OCI-LY3 (cell line): ENCODE data around the gene GRK1.

Experiments
- H2AFZ ChIP-seq: fragments of 200-600, 300-600 bp; shearing (Covaris generic); 2 replicates; pipeline ENCODE4 v1.6.0; 2014; ENCODE audit warnings: antibody characterized with exemption, low read depth, low read length
- H3K27ac ChIP-seq: fragments of 200-600, 300-600 bp; sonication (generic); 2 replicates; pipeline ENCODE4 v1.5.1; 2014; ENCODE audit warnings: mild to moderate bottlenecking, low read length, moderate library complexity, mixed read lengths
- H3K27me3 ChIP-seq: fragments of 200-600, 300-600 bp; sonication (generic); 2 replicates; pipeline ENCODE4 v1.6.1; 2014; ENCODE audit warnings: low read depth, low read length, mixed read lengths
- H3K36me3 ChIP-seq: fragments of 200-600, 300-600 bp; sonication (generic); replicated peaks from 2 replicates; pipeline ENCODE3; 2014; ENCODE audit warnings: low read depth, low read length, mixed read lengths
- H3K4me1 ChIP-seq: fragments of 300-600, 200-600 bp; sonication (generic); 2 replicates; pipeline ENCODE4 v1.6.1; 2014; ENCODE audit warnings: low read length, mixed read lengths
- H3K4me2 ChIP-seq: fragments of 200-600, 300-600 bp; sonication (generic); 2 replicates; pipeline ENCODE4 v1.6.1; 2014; ENCODE audit warnings: low read length, mixed read lengths
- H3K4me3 ChIP-seq: fragments of 300-600, 200-600 bp; sonication (generic); 2 replicates; pipeline ENCODE4 v1.5.1; 2014; ENCODE audit warnings: antibody characterized with exemption, mild to moderate bottlenecking, low read length, moderate library complexity
- H3K79me2 ChIP-seq: fragments of 300-600, 200-600 bp; shearing (Covaris generic); 2 replicates; pipeline ENCODE4 v1.6.1; 2014; ENCODE audit warnings: mild to moderate bottlenecking, low read length, mixed read lengths
- H3K9ac ChIP-seq: fragments of 300-600, 200-600 bp; shearing (Covaris generic); 2 replicates; pipeline ENCODE4 v1.6.0; 2014; ENCODE audit warnings: mild to moderate bottlenecking, low read length, moderate library complexity
- H3K9me3 ChIP-seq: fragments of 200-600, 300-600 bp; shearing (Covaris generic); 2 replicates; pipeline ENCODE4 v1.6.1; 2014; ENCODE audit warnings: low read length, mixed read lengths; ENCODE audit not compliant: insufficient read depth
- H4K20me1 ChIP-seq: fragments of 200-600, 300-600 bp; sonication (generic); 2 replicates; pipeline ENCODE4 v1.6.1; 2016; ENCODE audit warnings: low read length, mixed read lengths; ENCODE audit not compliant: insufficient read depth
- CTCF ChIP-seq: fragments of 200-600, 300-600 bp; sonication (generic); IDR thresholded peaks from 2 replicates; pipeline ENCODE4 v1.5.1; 2014; ENCODE audit warnings: antibody characterized with exemption, low read length, low read depth
- EZH2phosphoT487 ChIP-seq: fragments of 200-600 bp; shearing (Covaris generic); IDR thresholded peaks from 2 replicates; pipeline ENCODE4 v1.6.1; 2018; ENCODE audit warnings: antibody characterized with exemption, mixed run types, low read depth

GRK1 gene

DNA sequence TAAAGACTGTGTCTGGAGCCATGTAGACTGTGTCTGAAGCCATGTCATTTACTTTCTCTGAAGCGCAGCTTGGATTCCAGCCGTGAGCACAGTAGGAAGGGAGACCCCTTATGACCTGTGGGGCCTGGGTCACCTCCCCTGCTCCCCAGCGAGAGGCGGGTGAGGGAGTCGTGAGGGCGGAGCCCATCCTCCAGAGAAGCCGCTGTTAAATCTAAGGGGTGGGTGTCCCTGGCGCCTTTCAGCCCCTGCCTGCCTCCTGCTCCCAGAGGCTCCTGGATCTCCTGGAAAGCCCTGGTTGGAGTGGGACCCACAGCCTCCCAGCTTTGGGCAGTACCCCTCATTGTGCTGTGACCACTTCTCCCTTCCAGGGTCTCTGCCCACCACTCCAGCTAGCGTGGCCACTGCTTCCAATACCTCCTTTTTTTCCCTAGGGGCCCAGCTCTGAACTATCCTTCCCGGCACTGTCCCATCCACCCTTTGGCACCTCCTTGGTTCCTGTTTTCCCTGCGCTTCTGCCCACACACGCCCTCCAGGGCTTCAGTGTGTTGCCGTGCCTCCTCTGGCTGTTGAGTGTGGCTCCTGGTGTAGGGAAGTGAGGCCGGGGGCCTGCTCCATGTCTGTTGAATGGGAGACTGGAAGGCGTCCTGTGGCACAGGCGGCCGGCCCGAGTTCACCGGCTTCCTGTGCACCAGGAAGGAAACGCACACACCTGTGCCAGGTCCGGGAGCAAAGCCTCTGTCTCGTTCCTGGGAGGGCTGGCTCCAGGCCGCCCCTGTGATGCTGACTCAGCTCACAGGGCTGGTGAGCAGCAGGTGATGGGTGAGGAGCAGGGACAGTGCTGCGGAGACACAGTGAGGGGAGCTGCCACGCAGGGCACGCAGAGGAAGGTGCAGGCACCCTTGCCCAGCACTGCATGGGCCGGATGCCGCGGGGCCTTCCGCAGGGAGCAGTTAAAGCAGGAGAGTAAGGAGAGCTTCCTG, 38.4 kb upstream of the GRK1 start:
- Histone ChIP-seq H3K9ac (no peak overlapping the region), H3K27me3 (no peaks in the 10 kb centered on the region), H3K27ac (no peak overlapping the region), H3K36me3 (peaks cover 64% of the 10 kb centered on the region), H3K4me3 (no peak overlapping the region), H2AFZ (no peak overlapping the region), H3K4me2 (no peak overlapping the region), H3K9me3 (no peaks in the 10 kb centered on the region), H4K20me1 (peaks cover 67% of the 10 kb centered on the region), H3K79me2 (peaks cover 89% of the 10 kb centered on the region), H3K4me1 (no peaks in the 10 kb centered on the region)
- TF ChIP-seq EZH2phosphoT487 (no peak), CTCF (no peak)

GRCh38 chr13:113629866-113630265, 37.2 kb upstream of the GRK1 start:
- Histone ChIP-seq H3K4me2 (no peak overlapping the region), H3K9ac (no peak overlapping the region), H2AFZ (no peak overlapping the region), H3K9me3 (no peaks in the 10 kb centered on the region), H3K27ac (no peak overlapping the region), H3K27me3 (no peaks in the 10 kb centered on the region), H4K20me1 (peaks cover 60% of the 10 kb centered on the region), H3K36me3 (peaks cover 68% of the 10 kb centered on the region), H3K4me1 (no peaks in the 10 kb centered on the region), H3K79me2 (peaks cover 77% of the 10 kb centered on the region), H3K4me3 (no peak overlapping the region)
- TF ChIP-seq EZH2phosphoT487: no peak
- TF ChIP-seq CTCF: no peak

- Histone ChIP-seq H3K27me3 (no peaks in the 10 kb centered on the region), H3K36me3 (peaks cover 73% of the 10 kb centered on the region), H3K4me1 (no peaks in the 10 kb centered on the region), H3K9me3 (no peaks in the 10 kb centered on the region), H3K4me3 (no peak overlapping the region), H4K20me1 (peaks cover 61% of the 10 kb centered on the region), H3K79me2 (peaks cover 73% of the 10 kb centered on the region), H3K4me2 (no peak overlapping the region), H3K27ac (no peak overlapping the region), H2AFZ (no peak overlapping the region), H3K9ac (no peak overlapping the region)
- TF ChIP-seq CTCF (no peak), EZH2phosphoT487 (no peak)
Observed at GRCh38 chr13:113630296-113630695, 36.7 kb upstream of the GRK1 start.

DNA sequence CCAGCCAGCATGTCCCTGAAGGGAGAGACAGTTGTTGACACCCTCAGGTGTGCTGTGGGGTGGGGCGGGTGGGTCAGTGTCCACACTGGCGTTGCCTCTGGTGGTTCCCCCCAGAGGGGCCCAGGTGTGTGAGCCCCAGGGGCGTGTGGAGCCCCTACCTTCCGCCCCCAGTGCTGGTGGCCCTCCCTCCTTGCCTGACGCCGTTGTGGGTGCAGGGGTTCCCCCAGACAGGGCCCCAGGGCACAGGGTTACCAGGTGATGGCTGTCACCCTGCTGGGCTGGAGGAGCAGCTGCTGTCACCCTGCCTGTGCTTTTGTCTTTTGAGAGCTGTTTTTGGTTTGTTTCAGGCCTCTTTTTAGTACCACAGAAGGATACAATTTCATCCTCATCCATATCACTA, 36.2 kb upstream of the GRK1 start:
- peaks cover 78% of the 10 kb centered on the region for H3K36me3 ChIP-seq
- no peak overlapping the region for H3K9ac ChIP-seq
- no peak overlapping the region for H2AFZ ChIP-seq
- H3K27ac ChIP-seq: no peak overlapping the region
- H3K9me3 ChIP-seq: no peaks in the 10 kb centered on the region
- peaks cover 61% of the 10 kb centered on the region for H4K20me1 ChIP-seq
- no peak overlapping the region for H3K4me2 ChIP-seq
- H3K27me3 ChIP-seq: no peaks in the 10 kb centered on the region
- H3K4me1 ChIP-seq: no peaks in the 10 kb centered on the region
- no peak overlapping the region for H3K4me3 ChIP-seq
- TF ChIP-seq CTCF: no peak
- no peak for TF ChIP-seq EZH2phosphoT487
- H3K79me2 ChIP-seq: peaks cover 68% of the 10 kb centered on the region
